HG03039 (cell line): ENCODE data around the gene ARID4B.
A peak's percentile ranks its signal among the peaks of the same experiment; 100 is the strongest.

Experiments
- ATAC-seq: cut with Tn5 transposase; IDR thresholded peaks from one replicate; pipeline ENCODE4 v1.9.1; 2021; ENCODE audit warnings: mild to moderate bottlenecking, moderate library complexity; ENCODE audit not compliant: unreplicated experiment

The ARID4B gene

GRCh38 chr1:235130766-235131270, 197.2 kb downstream of the ARID4B start:
- ATAC-seq = no peak

- ATAC-seq = no peak
These were observed 198.0 kb downstream of the ARID4B start for GRCh38 chr1:235129774-235130570.

DNA sequence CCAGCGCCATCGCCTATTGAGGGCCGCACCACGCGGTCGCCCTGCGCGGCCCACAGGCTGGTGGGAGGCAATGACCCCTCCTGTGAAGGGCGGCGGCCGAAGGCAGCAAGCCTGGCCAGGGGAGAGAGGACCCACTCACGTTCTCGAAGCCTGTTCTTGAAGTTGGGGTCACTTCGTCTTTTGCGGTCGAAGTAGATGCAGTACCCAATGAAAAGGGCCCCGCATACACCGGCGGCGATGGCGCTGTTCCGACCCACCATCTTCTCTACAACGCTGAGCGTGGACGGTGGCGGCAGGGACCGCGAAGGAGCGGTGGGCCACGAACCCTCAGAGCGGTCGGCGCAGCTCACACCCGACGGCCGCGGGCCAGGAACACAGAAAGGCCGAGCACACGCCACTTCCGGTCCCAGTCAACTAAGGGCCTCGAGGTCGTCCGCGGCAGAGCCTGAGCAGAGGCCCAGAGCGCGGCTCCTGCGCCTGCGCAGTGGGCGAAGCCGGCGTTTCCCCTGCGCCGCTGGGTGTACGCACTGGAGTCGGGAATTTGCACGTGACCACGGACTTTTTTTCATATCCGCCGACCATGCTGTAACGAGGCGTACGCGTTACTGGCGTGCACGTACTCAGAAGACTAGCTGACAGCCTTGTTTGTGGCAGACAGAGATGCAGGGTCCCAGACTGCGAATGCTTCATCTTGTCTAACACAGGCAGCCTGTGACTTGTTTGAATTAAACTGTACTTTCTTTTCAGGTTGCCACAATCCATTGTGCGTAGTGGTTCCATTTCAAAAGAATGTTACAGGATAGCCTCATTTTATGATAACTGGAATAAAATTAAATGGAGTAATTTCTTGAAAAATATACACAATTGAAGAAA, 199.3 kb downstream of the ARID4B start, which contains the start of gene TOMM20:
Gene TOMM20, minus strand, starts transcription at position 382 of the 873 bp plus-strand sequence. Its CDS starts 122 bp downstream, at position 260.
- ATAC-seq = peak; percentile 94

DNA sequence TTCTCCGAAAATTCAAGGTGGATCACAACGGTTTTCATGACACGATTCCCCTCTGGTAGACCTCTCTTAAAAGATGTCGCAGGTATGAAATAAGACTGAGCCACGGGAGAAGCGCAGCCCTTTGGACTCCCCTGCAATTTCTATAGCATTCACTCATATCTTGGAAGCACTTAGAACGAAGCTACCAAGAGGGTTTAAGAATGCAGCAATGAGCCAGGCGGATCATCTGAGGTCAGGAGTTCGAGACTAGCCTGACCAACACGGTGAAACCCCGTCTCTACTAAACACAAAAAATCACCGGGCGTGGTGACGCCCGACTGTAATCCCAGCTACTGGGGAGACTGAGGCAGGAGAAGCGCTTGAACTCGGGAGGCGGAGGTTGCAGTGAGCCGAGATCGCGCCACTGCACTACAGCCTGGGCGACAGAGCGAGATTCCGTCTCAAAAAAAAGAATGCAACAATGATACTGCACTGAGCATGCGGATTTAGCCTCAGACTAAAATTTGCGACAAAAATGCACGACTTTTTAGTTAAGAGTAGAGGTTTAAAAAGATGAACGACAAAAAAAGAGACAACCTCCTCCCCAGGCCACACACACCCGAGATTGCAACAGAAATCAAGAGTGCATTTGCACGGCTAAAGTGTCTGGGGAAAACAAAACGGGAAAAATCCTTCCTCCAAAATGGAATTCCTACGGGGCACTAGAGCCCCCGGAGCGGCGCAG, 200.1 kb downstream of the ARID4B start:
- no peak for ATAC-seq

DNA sequence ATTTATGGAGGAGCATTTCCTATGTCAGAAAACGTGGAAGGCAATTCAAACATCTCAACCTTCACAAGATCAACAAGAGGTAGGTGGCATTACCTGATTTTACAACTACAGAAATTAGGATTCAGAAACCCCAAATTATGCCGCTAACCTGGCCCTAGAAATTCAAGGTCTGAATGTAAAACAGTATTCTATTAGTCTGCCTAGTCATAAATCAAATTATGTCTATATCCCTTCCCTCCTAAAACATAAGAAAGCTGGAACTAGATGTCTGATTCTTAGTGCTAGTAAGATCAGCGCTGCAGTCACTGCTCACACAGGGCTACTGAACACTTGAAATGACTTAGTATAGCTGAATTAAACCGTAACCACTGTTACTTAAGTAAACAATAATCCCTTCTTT, 200.8 kb downstream of the ARID4B start:
- ATAC-seq = no peak

- ATAC-seq = no peak
These were observed 203.3 kb downstream of the ARID4B start for GRCh38 chr1:235124665-235125064.

DNA sequence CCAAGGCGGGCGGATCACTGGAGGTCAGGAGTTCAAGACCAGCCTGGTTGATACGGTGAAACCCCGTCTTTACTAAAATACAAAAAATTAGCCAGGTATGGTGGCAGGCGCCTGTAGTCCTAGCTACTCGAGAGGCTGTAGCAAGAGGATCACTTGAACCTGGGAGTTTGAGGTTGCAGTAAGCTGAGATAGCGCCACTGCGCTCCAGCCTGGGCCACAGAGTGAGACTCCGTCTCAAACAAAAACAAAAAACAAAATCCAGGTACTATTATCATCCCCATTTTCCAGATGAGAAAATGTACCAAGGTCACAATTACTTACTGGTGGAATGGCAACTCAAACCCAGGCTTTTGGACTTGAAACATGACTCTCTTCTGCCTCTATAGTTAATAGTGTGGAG, 203.9 kb downstream of the ARID4B start:
- ATAC-seq = no peak

GRCh38 chr1:235122348-235122747, 205.6 kb downstream of the ARID4B start:
- no peak for ATAC-seq
